NCI-H2196 (cell line): ENCODE results near the gene STK32B.
"Not testable (repeated sequence)": the region's sequence is repeated elsewhere in the genome, so short reads cannot be mapped to it uniquely, and the experiment has no call there.

ENCODE experiments used
- DNase-seq: peaks from one replicate; lab custom pipeline; 2025; ENCODE audit not compliant: unreplicated experiment; lab: John Stamatoyannopoulos, UW

STK32B gene

GRCh38 chr4:5423670-5424069, 372.4 kb downstream of the STK32B start:
- DNase-seq: no peak

DNA sequence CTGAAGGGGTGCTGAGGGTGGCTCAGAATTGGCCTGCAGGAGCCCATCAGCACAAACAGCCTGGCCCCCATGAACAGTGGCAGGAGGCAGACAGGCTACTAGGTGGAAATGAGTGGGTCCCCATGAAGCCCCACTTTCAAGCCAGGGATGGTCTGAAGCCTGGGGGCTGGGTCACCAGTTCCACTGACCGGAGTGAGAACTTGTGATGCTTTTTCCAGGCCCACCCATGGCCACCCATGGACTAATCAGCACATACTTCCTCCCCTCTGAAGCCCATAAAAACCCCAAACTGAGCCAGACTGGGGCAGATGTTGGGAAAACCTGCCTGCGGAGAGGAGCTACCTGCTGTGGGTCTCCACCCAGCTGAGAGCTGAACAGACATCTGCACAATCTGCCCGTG, 372.9 kb downstream of the STK32B start:
- DNase-seq: no peak

GRCh38 chr4:5424901-5425300, 373.6 kb downstream of the STK32B start:
- no peak for DNase-seq

GRCh38 chr4:5429747-5430146, 378.5 kb downstream of the STK32B start:
- DNase-seq: no peak

DNA sequence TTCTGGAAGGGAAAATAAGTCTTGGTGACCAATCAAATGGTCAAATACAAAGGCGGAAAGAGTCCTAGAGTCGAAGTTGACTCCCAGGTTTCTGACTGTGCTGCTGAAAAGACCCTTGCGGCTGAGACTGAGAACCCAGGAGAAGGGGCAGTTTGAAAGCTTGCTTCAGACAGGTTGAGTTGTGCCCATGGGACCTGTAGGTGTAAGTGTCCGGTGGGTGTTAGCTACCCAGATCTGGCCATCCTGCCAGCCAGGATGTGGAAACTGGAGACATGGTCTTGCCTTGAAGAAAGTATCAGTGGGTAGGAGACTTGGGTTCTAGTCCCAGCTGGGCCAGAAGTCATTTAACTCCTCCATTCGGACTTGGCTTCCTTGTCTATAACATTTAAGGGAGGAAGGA, 381.9 kb downstream of the STK32B start:
- DNase-seq: no peak

DNA sequence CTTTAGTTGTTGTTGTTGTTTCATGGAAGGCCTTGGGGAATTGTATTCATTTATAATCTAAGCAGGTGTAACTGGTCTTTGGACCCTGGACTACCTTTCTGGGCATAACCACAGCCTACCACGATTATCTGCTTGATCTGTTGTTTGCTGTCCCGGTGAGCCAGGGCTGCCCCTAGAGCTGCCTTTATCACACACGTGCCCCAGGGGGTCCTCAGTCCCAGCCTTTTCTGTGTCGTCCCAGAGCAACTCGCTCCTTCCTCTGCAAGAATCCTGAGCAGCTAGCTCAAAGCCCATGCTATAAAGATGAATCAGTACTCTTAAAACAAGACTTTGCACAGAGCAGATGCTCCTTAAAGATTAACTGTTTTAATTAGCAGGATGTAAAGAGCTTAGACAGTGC, 383.9 kb downstream of the STK32B start:
- DNase-seq: no peak

GRCh38 chr4:5435823-5436222, 384.5 kb downstream of the STK32B start:
- no peak for DNase-seq

- not testable (repeated sequence) for DNase-seq
Measured at GRCh38 chr4:5443976-5444802, 392.9 kb downstream of the STK32B start.

DNA sequence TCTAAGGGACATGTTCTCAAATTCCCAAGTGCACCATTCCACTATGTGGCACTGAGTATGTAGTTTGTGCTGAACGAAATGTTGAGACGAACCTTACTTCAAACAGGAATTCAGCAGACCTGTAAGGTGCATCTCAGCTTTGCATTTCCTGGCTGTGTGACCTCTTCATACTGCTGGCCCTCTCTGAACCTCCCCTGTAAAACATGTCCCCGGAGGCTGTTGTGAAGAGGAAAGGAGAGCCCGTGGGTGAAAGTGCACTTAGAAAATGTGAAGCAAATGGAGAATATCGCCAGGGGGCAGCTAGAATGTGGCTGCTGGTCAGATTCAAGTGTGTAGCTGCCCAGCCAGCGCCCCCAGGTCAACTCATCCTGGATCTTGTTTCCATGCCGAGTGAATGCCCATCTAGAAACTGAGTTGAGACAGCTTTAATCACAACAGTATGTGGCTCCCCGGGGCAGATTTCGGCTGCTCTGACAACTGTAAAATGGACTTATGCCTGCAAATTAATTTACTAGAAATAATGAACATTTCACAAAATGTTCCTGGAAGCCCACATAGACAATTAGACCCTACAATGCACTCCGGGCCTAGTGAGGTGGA, 393.7 kb downstream of the STK32B start:
- no peak for DNase-seq

DNA sequence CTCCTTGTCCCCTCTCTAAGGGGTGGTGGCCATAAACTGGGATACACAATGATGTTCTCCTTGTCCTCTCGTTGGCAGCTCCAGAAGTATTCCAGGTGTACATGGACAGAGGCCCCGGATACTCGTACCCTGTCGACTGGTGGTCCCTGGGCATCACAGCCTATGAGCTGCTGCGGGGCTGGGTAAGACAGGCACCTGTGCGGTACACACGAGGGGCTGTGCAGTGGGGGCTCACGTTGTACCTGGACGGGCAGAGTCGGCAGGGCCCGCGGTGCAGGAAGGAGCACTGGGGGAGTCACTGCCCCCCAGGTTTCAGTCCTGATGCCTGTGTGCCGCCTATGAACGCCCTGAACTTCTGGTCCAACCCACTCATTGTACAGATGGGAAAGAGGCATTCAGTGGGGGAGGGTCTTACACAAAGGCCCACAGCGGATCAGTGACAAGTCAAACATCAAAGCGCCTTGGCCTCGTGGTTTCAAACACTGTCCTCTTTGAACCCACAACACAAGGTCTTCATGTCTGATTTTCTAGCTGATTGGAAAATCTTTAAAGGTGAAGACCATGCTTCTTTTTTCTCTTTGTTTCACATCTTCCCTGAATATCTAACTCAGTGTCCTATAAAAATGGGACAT, 395.4 kb downstream of the STK32B start:
- no peak for DNase-seq

- no peak for DNase-seq
Measured at GRCh38 chr4:5447755-5448154, 396.5 kb downstream of the STK32B start.

DNA sequence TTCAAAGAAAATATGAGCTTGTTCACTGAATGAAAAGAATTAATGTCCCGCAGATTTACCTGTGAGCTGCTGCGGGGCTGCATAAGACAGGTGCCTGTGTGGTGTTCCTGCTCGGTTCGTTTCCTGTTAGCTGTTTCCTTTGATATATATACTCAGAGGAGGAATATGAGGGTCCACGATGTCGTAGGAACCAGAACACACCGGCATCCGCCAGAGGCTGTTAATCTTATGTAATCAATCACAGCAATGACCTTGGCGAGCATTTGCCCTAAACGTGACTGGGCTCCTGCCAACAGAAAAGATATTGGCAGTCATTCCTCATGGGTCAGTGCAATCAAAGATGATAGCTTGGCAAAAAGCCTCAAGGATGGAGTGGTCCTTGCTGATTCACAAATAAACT, 396.9 kb downstream of the STK32B start:
- no peak for DNase-seq

DNA sequence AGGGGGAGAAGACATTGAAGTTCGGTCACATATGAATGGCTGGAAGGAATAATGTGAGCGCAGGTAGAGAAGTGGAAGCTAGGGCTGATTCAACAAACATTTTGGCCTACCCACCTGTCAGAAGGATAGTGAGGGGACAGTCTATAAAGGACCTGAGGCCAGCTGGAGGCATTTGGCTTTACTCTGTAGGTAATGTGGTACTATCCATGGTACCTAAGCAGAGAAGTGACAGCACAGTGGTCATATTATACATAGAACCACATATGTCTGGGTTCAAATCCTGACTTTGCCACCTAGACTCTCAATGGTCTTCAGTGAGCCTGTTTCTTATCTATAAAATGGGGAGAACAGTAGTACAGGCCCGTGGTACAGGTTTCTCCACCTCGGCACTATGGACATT, 400.0 kb downstream of the STK32B start:
- DNase-seq: no peak

DNA sequence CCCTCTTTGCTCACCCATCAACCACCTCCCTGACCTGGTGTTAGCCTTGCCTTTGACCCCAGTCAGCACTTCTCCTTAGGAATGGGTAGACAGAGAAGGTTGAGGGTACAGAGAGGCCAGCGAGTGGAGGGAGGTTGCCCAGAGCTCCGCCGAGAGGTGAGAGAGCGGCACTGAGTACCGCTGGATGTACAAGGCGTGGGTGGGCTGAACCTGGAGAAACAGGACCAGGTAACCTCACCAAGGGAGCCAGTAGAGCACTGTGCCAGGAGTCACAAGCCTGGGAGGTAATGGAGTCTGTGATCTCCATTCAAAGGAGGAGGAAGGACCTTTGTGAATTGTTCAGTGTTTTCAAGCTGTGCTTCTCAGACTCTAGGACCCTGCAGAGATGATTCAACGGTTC, 400.9 kb downstream of the STK32B start:
- no peak for DNase-seq

DNA sequence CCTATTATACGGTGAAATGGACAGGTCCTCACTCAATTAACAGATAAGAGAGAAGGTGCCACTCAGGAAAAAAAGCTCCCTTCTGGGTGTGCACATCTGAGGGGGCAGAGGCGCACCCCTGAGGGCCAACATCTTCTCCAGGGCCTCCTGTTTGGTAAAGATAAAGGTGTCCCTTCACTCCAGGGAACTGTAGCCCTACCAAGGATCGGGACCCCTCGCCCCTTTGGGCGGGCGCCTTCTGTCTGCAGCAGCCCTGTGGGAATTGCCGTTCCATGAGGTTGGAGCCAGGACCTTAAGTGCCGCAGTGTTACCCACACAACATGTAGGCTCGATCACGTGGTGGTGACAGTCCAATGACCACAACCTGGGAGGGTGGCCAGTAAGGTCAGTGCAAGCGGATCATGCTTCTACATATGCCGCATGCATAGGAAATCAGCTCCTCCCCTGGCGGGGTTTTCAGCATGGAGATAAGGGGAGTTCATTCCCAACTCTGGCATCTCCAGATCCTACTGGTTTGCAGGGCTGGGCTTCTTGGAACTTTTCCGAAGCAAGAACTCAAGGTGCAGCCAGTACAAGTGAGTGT, 403.8 kb downstream of the STK32B start:
- DNase-seq: no peak

GRCh38 chr4:5456296-5456845, 405.1 kb downstream of the STK32B start:
- DNase-seq: no peak

- DNase-seq: no peak
Measured at GRCh38 chr4:5458676-5459075, 407.4 kb downstream of the STK32B start.

DNA sequence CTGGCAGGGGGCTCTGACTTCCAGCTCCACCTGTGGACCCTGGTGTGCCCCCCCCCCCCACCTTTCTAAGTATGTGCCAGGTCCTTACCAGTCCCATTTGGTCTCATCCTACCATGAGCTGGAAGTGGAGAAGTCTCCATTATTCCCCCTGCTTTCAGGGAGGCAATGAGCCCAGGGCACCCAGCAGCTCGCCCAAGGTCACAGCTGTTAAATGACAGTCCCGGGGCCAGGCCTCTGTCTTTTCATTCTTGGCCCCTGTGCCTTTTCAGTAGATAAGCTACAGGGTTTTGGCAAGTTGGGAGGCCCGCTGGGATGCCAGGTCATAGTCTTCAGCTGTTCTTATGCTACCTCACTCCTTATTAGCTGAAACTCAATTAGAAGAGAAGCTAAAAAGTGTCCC, 408.0 kb downstream of the STK32B start:
- no peak for DNase-seq

- no peak for DNase-seq
Measured at GRCh38 chr4:5460106-5460801, 409.0 kb downstream of the STK32B start.

- no peak for DNase-seq
Measured at GRCh38 chr4:5461477-5461876, 410.2 kb downstream of the STK32B start.

GRCh38 chr4:5462254-5462835, 411.1 kb downstream of the STK32B start:
- DNase-seq: no peak
